Measurements from ENCODE around the gene ADAM12.

Gene ADAM12

DNA sequence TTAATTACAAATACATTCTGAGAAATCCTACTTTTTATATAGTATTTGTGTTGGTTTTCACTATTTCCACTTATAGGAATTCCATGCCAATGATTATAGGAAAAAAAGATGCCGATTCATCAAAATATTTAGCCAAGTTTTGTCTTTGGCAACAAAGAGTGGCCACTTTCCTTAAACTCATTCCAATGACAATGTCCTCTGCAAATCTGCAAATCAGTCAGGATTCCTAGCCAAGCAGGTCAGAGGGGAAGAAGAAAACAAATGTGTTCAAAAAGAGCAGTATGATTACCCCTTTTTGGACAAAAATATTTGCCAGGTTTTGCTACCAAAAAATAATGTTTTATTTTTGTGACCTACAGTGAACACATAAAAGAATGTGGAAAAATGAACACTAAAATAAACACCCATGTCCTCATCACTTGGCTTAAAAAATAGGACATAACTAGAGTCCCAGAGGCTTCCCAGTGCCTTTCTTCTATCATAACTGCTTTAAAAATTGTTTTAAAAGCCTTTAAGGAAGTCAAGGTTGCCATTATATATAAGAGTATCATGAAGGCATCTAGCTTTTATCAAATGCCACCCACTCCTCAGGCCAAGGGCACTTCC is 125.9 kb downstream of the ADAM12 start:
- POLR2A ChIA-PET: no interaction called here
- TF ChIP-seq, protein P1, sequence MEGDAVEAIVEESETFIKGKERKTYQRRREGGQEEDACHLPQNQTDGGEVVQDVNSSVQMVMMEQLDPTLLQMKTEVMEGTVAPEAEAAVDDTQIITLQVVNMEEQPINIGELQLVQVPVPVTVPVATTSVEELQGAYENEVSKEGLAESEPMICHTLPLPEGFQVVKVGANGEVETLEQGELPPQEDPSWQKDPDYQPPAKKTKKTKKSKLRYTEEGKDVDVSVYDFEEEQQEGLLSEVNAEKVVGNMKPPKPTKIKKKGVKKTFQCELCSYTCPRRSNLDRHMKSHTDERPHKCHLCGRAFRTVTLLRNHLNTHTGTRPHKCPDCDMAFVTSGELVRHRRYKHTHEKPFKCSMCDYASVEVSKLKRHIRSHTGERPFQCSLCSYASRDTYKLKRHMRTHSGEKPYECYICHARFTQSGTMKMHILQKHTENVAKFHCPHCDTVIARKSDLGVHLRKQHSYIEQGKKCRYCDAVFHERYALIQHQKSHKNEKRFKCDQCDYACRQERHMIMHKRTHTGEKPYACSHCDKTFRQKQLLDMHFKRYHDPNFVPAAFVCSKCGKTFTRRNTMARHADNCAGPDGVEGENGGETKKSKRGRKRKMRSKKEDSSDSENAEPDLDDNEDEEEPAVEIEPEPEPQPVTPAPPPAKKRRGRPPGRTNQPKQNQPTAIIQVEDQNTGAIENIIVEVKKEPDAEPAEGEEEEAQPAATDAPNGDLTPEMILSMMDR (IDR thresholded peaks at IDR 0.05; ENCODE audit: control extremely low read depth, extremely low read depth, low read depth, missing control alignments): no peak
- DNase-seq (ENCODE audit: extremely low spot score): no peak
- CTCF ChIA-PET: no interaction called here

DNA sequence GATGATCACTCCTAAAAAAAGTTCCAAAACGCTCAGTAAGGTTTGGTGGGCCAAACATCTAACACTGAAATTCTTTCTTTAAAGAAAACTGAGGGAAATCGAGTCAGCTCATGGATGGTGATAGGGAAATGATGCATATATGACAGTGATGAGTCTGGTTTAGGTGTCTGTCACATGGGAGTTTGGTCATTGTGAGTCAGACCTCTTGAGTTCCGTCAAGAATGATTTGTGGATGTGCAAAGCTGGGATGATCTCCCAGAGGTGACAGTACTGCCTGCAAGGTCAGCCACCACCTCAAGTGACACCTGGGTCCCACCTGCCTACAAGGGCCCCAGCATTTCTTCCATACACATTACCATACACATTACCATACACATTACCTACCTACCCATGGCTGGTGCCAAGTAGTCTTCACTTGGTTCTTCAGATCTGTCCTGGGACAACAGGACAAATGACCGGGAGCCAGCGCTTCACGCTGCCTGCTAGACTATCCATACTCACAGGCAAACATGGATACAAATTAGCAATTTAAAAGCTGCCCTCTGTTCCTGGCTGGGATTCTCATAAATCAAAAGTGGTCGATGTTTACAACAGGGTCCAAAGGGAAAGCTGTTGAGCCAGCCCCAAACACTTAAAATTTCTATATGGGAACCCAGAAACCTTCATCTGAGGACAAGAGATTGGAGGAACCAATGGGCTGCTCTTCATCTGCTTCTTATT is 128.4 kb downstream of the ADAM12 start:
- CTCF ChIA-PET: interaction anchor here (1.2 to 1.7 kb wide), 2 partner anchors 10 to 11 kb away, joined by 4 read pairs; no protein-coding TSS in a partner anchor
- TF ChIP-seq, protein P1 (IDR thresholded peaks at IDR 0.05; ENCODE audit: control extremely low read depth, extremely low read depth, low read depth, missing control alignments): no peak
- DNase-seq (ENCODE audit: extremely low spot score): no peak
- POLR2A ChIA-PET: no interaction called here

- ChIA-PET POLR2A (no interaction called here), CTCF (no interaction called here)
- TF ChIP-seq, protein P1 (IDR thresholded peaks at IDR 0.05; ENCODE audit: control extremely low read depth, extremely low read depth, low read depth, missing control alignments): no peak
- DNase-seq (ENCODE audit: extremely low spot score): no peak
Observed at GRCh38 chr10:126256864-126257263, 131.4 kb downstream of the ADAM12 start.

GRCh38 chr10:126255313-126255712 is 133.0 kb downstream of the ADAM12 start:
- CTCF ChIA-PET: no interaction called here
- TF ChIP-seq, protein P1 (IDR thresholded peaks at IDR 0.05; ENCODE audit: control extremely low read depth, extremely low read depth, low read depth, missing control alignments): no peak
- POLR2A ChIA-PET: no interaction called here
- DNase-seq (ENCODE audit: extremely low spot score): no peak

DNA sequence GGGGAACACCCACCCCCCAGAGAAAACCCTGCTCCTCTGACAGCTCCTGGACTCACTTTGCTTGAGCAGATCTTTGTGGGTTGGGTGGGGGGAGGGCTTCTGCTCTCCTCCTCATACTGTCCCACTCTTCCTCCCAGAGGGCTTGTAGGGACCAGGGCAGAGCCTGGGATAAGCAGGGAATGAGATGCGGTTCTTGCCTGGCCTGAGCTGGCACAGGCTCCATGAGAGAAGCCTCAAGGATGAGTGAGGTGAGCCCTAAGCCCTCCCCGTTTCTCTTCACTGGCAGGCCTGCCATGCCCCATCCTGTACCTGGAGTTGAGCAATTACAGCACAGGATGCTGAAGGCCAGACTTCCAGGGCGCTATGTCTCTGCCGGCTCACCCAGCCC is 134.7 kb downstream of the ADAM12 start:
- no peak for DNase-seq (ENCODE audit: extremely low spot score)
- TF ChIP-seq, protein P1 (IDR thresholded peaks at IDR 0.05; ENCODE audit: control extremely low read depth, extremely low read depth, low read depth, missing control alignments): no peak
- CTCF ChIA-PET: interaction anchor here (0.8 to 1.2 kb wide), 2 partner anchors 14 to 24 kb away, joined by 3 to 4 read pairs; no protein-coding TSS in a partner anchor
- POLR2A ChIA-PET: no interaction called here

GRCh38 chr10:126252884-126253610 is 135.2 kb downstream of the ADAM12 start:
- POLR2A ChIA-PET: no interaction called here
- CTCF ChIA-PET: interaction anchor here (0.8 to 1.2 kb wide), 2 partner anchors 14 to 25 kb away, joined by 3 to 4 read pairs; no protein-coding TSS in a partner anchor
- TF ChIP-seq, protein P1 (IDR thresholded peaks at IDR 0.05; ENCODE audit: control extremely low read depth, extremely low read depth, low read depth, missing control alignments): no peak
- DNase-seq (ENCODE audit: extremely low spot score): no peak
